GM19035 (cell line): ENCODE measurements around the gene KEL.
"Not testable (repeated sequence)": the region's sequence is repeated elsewhere in the genome, so short reads cannot be mapped to it uniquely, and the experiment has no call there.

Source experiments
- ATAC-seq: cut with Tn5 transposase; IDR thresholded peaks from one replicate; pipeline ENCODE4 v1.9.1; 2021; ENCODE audit not compliant: unreplicated experiment

Gene KEL, protein sequence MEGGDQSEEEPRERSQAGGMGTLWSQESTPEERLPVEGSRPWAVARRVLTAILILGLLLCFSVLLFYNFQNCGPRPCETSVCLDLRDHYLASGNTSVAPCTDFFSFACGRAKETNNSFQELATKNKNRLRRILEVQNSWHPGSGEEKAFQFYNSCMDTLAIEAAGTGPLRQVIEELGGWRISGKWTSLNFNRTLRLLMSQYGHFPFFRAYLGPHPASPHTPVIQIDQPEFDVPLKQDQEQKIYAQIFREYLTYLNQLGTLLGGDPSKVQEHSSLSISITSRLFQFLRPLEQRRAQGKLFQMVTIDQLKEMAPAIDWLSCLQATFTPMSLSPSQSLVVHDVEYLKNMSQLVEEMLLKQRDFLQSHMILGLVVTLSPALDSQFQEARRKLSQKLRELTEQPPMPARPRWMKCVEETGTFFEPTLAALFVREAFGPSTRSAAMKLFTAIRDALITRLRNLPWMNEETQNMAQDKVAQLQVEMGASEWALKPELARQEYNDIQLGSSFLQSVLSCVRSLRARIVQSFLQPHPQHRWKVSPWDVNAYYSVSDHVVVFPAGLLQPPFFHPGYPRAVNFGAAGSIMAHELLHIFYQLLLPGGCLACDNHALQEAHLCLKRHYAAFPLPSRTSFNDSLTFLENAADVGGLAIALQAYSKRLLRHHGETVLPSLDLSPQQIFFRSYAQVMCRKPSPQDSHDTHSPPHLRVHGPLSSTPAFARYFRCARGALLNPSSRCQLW

DNA sequence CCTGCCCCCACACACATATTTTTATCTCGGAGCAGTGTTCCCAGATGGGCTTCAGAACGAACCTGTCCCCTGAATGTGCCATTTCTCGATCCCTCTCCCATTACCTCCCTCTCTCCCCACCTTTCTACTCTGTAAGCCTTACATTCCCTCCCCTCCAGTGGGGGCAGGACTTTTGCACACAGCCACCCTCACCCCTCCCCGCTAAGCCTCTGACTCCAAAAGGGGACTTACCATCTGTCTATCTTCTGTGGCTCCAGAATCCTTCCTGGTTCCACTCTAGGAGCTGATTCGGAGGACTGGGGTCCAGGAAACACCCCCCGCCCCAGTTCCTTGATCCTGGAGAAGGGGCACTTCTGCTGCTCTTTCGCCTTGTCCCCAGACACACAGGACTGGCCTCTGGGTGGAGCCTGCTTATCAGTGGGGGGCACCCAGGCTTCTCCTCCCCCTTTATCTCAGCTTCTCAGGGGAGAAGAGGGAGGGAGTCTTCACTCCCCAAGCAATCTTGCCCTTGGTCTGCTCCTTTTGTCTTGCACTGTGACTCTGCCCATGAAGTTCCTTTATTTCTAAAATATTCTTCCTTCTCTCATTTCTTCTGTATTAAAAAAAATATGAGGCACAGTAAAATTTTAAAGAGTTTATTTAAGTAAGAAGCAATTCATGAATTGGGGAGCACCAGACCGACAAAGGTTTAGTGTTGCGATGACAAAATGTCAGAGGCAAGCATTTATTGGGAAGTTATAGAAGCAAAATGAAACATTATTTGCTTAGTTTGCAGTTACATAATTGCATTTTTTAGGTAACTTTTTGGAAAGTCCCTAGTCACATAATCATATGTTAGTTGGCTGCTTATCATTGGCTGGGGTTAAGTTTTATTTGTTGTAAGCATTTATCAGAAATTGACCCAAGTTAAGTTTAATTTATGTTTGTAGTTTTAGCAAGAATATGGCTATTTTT, at the start of gene KEL:
Gene KEL (minus strand): TSS at position 391 of the 954 bp plus-strand sequence. CDS start 157 bp downstream, at position 234.
- ATAC-seq, result no peak

DNA sequence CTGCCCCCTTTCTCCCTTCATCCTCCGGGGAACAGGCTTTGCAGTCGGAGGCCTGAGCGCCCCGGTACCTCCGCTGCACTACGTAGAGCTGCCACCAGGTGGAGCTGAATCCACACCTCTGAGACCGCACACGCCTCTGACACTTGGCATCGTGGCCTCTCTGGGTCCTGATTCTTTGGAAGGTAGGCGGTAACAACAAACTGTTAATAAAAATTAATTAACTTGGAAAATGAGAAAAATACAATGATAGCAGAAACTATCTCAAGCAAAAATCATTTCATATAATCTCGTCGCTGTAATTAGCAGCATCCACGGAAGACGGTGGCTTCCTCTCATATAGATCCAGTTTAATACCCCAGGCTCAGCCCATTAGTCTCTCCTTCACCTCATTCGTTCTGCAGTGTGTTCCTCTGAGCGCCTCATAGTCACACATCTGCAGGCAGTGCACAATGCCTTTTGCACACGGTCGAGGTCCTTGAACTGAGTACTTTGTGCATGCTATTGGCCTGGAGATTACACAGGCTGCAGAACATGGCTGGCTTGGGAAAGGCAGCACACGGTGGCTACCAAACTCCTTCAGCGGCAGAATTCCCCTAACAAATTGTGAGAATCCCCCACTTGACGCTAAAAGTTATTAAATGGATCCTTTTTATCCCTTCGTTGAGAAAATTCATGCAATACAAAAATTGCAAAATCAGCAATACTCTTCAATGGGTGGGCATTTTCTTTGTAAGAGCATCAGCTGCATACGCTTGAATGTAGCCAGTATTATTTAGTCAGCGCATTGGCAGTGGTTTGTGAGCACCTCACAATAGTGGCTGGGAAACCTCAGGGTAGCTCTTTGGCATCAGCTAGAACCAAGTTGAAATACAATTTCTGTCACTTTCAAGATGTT, 46.1 kb upstream of the KEL start:
- peak; percentile 93 for ATAC-seq

DNA sequence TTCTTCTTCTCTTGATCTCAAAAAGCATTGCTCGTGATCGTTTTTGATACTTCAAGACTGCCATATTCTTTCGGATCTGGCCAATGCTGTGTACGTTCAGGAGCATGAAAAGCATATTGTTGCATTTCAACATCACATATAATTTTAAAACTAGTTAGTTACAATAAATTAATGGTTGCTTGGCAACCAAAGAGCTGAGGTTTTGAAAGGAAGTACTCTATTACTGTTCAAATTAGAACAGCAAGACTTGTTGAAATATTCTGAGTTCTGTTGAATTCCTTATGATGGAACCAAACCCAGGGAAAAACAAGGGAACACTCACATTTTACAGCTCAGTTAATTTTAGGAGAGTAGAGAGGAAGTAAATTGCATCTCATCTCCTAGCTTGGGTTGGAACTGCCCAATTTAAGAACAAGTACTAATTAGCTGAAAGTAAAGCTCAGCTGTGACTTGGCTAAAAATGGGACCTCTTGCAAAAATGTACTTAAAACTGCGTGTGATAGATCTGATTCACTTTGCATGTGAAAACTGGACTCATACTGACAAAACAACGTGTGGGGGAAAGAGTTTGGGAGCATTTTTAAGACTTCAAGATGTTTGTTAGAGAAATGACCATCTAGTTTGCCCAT, 43.6 kb upstream of the KEL start:
- no peak for ATAC-seq

DNA sequence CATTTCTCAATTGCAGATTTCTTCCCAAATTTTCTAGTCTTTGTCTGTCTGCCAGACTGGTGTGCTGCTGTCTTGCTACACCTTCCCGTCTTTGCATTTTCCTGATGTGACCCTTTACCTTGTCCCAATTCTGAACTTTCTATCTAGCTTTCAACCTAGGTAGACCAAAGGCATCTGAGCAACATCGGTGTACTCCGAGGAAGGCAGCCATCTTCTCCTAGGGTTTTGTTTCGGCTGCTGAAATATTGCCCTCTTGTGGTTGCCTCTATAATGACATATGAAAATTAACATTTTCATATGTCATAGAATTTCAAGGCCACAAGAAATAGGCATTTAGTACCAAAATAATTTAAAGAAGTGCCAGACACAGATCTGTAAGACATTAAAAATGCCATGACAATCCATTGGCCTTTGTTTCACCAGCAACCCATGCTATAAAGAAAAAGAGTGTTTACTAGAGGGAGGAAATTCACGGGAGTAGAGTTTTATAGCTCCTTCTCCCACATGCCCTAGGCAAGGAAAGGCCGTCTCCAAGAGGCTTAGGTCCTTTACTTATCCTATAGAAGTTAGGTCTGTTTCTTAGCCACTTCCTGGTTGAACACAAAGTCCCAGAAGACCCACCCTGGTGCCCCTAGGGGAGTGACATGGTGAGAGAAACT, 41.4 kb upstream of the KEL start:
- peak; percentile 58 for ATAC-seq

DNA sequence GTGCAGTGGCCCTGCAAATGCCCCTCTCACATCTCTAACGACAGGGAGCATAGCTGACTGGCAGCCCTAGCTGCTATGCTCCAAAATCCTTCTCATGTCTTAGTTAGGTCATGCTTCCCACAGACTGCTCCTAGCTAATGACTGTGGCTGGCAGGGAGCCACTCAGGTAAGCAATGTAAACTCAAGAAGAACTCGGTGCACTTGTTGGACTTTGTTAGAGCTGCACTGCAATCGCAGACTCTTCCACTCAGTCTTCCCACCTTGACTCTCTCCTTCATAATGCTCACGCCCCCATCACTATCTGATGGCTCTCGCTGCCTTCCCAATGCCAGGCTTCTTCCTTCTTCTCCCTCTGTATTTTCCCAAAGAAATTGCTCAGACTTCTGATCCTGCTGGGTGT, 40.7 kb upstream of the KEL start:
- no peak for ATAC-seq

DNA sequence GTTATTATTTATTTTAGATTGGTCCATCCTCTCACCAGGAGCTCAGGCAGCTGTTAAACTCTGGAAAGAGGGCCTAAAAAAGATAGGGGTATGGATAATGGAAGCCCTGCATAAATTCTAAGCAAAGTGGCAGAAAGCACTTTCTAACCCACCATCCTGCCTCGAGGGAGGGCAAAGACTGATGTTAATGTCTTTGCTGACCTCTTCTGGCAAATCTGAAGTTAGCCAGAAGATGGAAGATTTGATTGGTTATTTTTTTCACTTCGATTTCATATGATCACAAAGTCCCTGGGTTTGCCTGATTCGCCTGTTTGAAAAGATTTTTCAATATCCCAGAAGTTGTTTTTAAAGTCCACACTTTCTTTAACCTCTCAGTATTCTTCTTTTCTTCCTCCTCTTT, 39.9 kb upstream of the KEL start:
- ATAC-seq, result no peak

DNA sequence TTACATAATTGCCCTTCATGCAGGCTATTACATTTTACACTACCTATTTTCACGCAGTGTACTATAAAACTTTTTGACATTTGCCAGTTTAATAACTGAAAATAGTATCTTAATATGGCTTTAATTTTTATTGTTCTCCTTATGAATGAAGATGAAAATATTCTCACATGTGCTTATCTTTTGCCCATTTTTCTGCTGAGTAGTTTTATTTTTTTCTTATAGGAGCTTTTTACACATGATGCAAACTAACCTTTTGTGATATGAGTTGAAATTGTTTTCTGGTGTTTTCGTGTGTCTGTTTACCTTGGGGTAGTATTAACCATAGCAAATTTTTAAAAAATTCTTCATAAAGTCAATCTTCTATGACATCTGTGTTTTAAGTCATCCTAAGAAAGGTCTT, 38.5 kb upstream of the KEL start:
- ATAC-seq, result no peak

DNA sequence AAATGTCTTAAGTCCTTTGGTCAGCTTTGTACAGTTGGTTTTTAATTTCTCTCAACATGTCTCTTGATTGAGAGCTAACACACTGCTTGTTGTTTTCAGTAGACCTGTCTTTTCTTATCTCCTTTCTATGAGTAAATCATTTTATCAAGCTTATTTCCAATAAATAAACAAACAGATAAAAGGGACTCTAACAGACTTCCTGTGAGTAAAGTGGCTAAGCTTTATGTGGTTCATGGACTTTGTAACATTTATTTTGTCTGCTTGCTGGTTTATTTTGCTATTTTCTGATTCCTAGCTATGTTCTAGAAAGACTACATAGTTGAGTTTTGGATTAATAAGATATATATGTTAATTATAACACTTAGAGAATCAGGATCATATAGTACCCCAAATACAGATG, 37.6 kb upstream of the KEL start:
- ATAC-seq, result no peak

DNA sequence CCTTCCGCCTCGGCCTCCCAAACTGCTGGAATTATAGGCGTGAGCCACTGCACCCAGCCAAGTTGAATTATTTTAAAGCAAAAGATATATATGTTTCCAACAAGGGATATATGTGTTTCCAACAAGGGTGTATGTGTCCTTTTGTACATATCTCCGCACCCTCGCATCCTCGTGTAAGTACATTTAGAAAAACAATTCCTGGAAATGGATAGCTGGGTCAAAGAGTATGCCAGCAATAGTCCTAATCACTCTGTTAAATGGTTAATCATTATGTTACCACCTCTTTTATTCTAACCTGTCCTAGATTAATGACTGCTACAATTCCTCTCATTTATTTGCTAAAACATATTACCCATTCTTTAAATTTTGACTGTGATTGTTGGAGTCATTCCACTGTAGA, 36.8 kb upstream of the KEL start:
- no peak for ATAC-seq

DNA sequence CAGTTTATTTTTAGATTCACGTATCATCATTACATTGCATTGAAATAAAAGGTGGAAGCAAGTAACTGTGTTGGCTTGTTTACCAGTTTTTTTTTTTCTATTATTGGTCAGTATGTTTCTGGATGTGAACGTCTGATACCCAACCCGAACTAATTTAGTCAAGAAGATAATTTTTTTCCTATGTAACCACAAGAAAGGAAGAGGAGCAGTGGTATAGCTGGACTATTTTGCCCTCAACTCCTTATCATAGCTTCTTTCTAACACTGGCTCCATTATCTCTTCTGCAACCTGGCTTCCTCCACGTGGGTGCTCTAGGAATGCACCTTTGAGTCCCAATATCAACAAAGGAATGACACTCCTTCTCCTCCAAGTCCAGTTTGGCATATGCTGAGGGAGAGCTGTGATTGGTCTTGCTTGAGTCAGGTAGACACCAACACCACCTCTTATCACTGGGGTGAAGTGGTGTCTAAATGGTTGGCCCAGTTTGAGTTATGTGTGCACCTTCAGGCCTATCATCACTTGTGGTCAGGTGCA, 35.4 kb upstream of the KEL start:
- ATAC-seq, result no peak

DNA sequence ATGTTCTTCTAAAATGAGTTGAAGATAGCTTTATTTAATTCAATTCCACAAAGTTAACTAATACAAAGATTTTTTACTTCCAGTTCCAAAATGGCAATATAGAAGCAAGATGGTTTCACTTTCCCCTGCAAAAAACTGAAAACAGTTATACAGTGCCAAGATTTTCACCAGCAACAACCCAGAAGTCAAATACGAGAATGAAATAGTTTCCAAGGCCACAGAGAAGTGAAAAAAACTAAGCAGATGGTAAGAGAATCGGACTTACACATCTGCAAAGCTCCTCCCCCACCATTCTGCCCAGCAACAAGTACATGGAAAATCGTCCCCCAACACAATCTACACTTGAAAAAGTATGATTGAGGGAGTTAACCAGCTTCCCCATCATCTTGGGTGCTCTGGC, 30.3 kb upstream of the KEL start:
- no peak for ATAC-seq

DNA sequence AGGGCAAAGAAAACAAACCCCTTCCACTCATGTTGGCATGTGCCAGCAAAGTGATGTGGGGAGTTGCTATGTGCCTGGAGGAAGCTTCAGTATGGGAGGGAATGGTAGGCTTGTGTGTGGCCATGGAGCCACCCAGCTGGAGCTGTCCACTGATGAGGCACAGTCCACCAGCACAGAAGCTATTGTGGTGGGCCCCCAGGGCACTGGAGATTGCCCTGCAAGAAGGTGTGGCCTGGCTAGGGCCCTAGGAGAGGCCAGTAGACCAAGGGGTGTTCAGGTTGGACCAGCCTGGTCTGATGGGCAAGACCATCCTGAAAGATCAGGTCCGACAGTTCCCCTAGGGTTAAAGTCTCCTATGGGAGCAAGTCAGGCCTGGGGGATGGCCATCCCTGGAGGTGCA, 22.1 kb upstream of the KEL start:
- ATAC-seq, result no peak

DNA sequence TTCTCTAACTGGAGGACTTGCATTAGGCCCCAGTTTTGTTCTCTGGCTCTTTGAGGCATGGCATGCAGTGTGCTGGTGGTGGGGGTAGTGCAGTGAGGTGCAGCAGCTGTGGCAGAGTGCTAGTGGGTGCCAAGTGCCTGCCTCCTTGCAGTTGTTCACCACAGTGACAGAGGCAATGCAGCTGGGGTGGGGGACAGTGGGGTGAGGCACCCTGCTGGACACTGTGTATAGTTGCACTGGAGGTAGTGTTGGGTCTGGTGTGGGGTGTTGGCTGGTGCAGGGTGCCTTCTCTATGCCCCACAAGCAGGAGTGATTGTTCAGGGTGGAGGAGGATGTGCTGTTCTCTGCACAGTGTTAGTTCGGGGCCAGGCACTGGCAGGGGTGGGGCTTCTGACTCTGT, 21.7 kb upstream of the KEL start:
- ATAC-seq, result no peak

DNA sequence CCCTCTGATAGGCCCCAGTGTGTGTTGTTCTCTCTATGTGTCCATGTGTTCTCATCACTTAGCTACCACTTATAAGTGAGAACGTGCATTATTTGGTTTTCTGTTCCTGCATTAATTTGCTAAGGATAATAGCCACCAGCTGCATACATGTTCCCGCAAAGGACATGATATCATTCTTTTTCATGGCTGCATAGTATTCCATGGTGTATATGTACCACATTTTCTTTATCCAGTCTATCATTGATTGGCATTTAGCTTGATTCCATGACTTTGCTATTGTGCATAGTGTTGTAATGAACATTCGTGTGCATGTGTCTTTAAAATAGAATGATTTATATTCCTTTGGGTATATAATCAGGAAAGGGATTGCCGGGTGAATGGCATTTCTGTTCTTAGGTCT, 16.2 kb upstream of the KEL start:
- not testable (repeated sequence) for ATAC-seq

DNA sequence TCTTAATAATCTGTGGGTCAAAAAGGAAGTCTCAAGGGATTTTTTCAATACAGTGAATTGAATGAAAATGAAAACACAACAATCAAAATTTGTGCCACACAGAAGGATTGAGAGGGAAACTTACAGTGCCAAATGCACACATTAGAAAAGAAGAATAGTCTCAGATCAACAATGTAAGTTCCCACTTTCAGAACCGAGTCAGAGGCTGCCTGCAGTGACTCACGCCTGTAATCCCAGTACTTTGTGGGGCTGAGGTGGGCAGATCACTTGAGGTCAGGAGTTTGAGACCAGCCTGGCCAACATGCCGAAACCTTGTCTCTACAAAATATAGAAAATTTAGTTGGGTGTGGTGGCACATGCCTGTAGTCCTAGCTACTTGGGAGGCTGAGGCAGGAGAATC, 12.5 kb upstream of the KEL start:
- no peak for ATAC-seq

DNA sequence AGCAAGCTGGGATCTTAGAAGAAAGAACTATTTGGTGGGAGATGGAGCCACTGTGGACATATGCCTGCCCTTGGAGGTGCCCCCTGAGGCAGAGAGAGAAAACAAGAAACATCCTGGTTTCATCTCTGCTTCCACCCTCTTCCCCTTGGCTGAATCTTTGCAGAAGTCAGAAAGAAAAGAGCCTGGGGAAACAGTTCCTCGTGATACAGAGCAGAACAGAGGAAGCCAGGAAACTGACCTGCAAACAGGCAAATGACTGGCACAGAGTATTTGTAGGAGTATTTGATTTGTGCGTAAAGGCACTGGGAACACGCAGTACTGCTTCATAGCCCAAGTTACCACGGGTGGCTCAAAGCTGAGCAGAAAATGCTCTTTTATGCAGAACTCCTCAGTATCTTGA, 7.0 kb upstream of the KEL start:
- no peak for ATAC-seq

DNA sequence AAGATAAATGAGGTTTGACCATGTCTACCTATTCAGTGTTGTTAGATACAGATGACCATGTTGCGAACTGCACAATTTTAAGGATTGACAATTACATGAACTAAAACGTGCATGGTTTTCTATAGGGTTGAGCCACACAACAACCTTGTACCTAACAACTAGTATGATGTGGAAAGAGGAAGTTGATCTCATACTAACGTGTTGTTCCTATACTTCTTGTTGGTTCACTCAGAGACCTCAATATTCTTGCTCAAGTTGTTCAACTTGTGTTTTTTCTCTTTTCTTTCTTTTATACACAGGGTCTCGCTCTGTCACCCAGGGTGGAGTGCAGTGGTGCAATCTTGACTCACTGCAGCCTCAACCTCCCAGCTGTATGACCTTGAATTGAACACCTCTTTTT, 6.1 kb upstream of the KEL start:
- ATAC-seq, result no peak

DNA sequence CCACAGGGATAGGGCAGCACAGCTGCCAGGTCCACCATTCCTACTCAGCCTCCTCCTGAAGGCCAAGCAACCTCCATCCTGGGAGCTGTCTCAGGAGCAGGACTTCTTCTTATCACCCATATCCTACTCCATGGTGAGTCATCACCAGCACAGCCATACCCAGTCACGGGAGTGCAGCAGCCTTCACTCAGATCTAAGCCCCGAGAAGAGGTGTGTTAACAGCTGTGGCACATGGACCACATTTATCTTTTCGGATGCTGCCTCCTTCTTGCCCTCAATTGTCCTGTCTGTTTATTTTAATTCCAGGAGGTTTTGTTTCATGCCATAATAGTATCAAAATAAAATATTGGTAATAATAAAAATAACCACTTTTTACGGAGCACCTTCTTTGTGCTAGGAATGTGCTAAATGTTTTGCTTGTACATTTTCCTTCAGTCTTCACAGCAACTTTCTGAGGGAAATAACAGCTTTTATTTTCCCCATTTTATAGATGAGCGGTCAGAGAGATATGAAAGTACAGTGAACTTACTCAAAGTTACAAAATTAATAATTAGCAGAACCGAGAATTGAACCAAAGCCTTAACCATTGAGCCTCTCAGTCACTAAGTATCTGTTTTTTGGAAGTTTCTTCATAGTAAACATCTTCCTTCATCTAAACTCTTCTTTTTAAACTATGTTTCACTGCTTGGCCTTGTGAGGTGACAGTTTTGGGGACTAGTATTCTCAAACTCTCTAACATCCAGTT, 2.5 kb upstream of the KEL start:
- no peak for ATAC-seq
